Vagina (tissue), 2 donors: ENCODE data around the gene CFD. TPM values are rescaled to one million over a fixed set of nuclear protein-coding genes. Genes with fewer than 3 reads are reported as not detected.

Experiments used
- DNase-seq, 2 donors: peaks; one replicate each; pipeline ENCODE4 v3.0.0-alpha.2; 2017; ENCODE audit errors: extremely low spot score in 2 of 2
- H3K27ac ChIP-seq: fragments of 200-600 bp; sonication (generic); one replicate; pipeline ENCODE4 v1.5.1; 2019
- H3K27me3 ChIP-seq: fragments of 200-600 bp; sonication (generic); one replicate; pipeline ENCODE4 v1.5.1; 2019
- H3K36me3 ChIP-seq, 2 donors: fragments of 200-600 bp; sonication (generic); one replicate each; pipeline ENCODE4 v1.5.1; 2017 to 2019
- H3K4me1 ChIP-seq: fragments of 200-600 bp; sonication (generic); one replicate; pipeline ENCODE4 v1.5.1; 2019
- H3K4me3 ChIP-seq, 2 donors: fragments of 200-600 bp; sonication (generic); 1 replicate in 1 of 2; 2 replicates in 1 of 2; pipeline ENCODE4 v1.5.1; 2016 to 2019
- H3K9me3 ChIP-seq: fragments of 200-600 bp; sonication (generic); one replicate; pipeline ENCODE4 v1.5.1; 2019
- POLR2A ChIP-seq, 2 donors: fragments of 450-650 bp; IDR thresholded peaks; one replicate each; pipeline ENCODE4 v1.6.1; 2017; ENCODE audit warnings: antibody characterized with exemption in 2 of 2, mild to moderate bottlenecking in 2 of 2, moderate library complexity in 2 of 2
- POLR2AphosphoS5 ChIP-seq, 2 donors: sonication (generic); formaldehyde crosslinking; IDR thresholded peaks; one replicate each; pipeline ENCODE4 v1.9.0; 2017; ENCODE audit warnings: antibody characterized with exemption in 2 of 2, mild to moderate bottlenecking in 2 of 2, low read depth in 1 of 2; ENCODE audit not compliant: insufficient read depth in 1 of 2
- intact Hi-C: fragments of 100-400 bp; cut with DNase I; formaldehyde crosslinking; loops from one replicate; pipeline ENCODE4 v1.15.1; 2023
- total RNA-seq: library from RNA; depleted of rRNA; stranded (reverse); fragments of >200 nt; gene quantifications from one replicate; pipeline ENCODE4 v1.2.3, GENCODE V29; 2016
- TF ChIP-seq, protein P1 (sequence below), 3 experiments: fragments of 450-650 bp in 2 of 3; fragments of 200-600 bp in 1 of 3; sonication (generic) in 1 of 3; IDR thresholded peaks; one replicate each; pipeline ENCODE4 v1.5.1; 2017 to 2019; ENCODE audit warnings: antibody characterized with exemption in 3 of 3, mild to moderate bottlenecking in 2 of 3, moderate library complexity in 2 of 3

CFD gene
- total RNA-seq, 1 donor from 2014 or later = 2,325 TPM

DNA sequence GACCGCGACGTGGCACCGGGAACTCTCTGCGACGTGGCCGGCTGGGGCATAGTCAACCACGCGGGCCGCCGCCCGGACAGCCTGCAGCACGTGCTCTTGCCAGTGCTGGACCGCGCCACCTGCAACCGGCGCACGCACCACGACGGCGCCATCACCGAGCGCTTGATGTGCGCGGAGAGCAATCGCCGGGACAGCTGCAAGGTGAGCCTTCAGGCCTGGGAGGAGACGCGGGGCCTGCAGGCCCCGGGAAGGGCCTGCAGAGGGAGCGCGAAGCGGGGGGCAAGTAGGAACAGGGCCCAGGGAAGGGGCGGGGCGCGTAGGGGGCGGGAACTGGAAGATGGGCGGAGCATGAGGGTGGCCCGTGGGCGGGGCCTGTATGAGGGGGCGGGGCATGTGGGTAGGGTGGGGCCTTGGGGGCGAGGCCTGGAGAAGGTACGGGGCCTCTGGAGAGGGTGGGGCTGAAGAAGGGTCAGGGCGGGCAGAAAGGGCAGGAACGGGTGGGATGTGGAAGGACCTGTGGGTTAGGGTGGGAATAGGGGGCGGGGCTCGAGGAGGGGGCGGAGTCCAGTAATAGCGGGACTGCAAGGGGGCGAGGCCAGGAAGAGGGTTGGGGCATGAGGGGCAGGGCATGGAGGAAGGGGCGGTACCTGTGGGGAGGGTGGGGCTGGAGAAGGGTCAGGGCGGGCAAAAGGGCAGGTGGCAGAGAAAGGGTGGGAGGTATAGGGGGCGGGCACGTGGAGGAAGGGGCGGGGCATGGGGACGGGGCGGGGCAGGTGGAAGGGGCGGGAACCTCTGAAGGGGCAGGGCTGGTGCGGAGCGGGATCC lies 2.5 kb downstream of the CFD start:
- H3K27ac ChIP-seq = peak overlapping the region; percentile 92
- H3K27me3 ChIP-seq = no peaks in the 10 kb centered on the region
- H3K4me3 ChIP-seq = peak overlapping the region; percentile 53 to 59
- peaks cover 48% of the 10 kb centered on the region for H3K4me1 ChIP-seq
- H3K9me3 ChIP-seq = no peaks in the 10 kb centered on the region
- no peaks in the 10 kb centered on the region for H3K36me3 ChIP-seq
- no peak for DNase-seq
- TF ChIP-seq POLR2AphosphoS5 (IDR thresholded peaks at IDR 0.05; ENCODE audit: insufficient read depth in 1 of 2, low read depth in 1 of 2) = peak in 1 of 2 donors; percentile 16
- TF ChIP-seq, protein P1, sequence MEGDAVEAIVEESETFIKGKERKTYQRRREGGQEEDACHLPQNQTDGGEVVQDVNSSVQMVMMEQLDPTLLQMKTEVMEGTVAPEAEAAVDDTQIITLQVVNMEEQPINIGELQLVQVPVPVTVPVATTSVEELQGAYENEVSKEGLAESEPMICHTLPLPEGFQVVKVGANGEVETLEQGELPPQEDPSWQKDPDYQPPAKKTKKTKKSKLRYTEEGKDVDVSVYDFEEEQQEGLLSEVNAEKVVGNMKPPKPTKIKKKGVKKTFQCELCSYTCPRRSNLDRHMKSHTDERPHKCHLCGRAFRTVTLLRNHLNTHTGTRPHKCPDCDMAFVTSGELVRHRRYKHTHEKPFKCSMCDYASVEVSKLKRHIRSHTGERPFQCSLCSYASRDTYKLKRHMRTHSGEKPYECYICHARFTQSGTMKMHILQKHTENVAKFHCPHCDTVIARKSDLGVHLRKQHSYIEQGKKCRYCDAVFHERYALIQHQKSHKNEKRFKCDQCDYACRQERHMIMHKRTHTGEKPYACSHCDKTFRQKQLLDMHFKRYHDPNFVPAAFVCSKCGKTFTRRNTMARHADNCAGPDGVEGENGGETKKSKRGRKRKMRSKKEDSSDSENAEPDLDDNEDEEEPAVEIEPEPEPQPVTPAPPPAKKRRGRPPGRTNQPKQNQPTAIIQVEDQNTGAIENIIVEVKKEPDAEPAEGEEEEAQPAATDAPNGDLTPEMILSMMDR (IDR thresholded peaks at IDR 0.05) = no peak
- intact Hi-C loops = loop anchor here (5.0 to 10.0 kb wide), 2 partner anchors 87 to 120 kb away; partner anchors contain the start of gene WDR18

DNA sequence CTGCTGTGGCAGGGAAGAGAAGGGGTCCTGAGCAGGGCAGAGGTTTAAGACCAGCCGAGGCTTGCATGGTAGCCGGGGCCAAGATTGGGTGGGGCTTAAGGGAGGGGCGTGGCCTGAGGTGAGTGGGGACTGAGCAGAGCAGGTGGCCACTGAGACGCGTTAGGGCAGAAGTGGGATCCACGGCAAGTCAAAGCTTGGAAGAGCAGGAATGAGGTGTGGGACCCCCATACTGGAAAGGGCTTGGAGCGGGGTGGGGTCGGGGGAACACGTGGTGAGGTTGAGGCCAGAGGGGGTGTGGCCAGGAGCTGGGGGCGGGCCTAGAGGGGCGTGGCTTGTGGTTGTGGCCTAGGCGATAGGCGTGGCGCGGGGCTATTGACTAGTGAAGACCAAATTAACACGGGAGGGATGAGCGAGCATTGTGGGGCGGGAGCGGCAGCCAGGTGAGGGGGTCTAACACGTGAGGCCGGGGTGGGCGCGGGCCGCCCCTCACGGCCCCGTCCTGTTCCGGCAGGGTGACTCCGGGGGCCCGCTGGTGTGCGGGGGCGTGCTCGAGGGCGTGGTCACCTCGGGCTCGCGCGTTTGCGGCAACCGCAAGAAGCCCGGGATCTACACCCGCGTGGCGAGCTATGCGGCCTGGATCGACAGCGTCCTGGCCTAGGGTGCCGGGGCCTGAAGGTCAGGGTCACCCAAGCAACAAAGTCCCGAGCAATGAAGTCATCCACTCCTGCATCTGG lies 3.3 kb downstream of the CFD start:
- Histone ChIP-seq H3K9me3 (no peaks in the 10 kb centered on the region), H3K36me3 (peaks cover 0 to 1% of the 10 kb centered on the region in 2 donors), H3K27me3 (no peaks in the 10 kb centered on the region), H3K4me1 (peaks cover 54% of the 10 kb centered on the region), H3K27ac (peak overlapping the region; percentile 92), H3K4me3 (no peak overlapping the region)
- intact Hi-C loops = loop anchor here (5.0 to 10.0 kb wide), 2 partner anchors 88 to 120 kb away; partner anchors contain the start of gene WDR18
- TF ChIP-seq POLR2A (IDR thresholded peaks at IDR 0.05) (no peak), POLR2AphosphoS5 (IDR thresholded peaks at IDR 0.05; ENCODE audit: insufficient read depth in 1 of 2, low read depth in 1 of 2) (no peak)
- TF ChIP-seq, protein P1 (IDR thresholded peaks at IDR 0.05) = no peak
- DNase-seq = no peak

DNA sequence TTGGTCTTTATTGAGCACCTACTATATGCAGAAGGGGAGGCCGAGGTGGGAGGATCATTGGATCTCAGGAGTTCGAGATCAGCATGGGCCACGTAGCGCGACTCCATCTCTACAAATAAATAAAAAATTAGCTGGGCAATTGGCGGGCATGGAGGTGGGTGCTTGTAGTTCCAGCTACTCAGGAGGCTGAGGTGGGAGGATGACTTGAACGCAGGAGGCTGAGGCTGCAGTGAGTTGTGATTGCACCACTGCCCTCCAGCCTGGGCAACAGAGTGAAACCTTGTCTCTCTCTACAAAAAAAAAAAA lies 3.8 kb downstream of the CFD start:
- no peaks in the 10 kb centered on the region for H3K27me3 ChIP-seq
- no peaks in the 10 kb centered on the region for H3K9me3 ChIP-seq
- intact Hi-C loops = loop anchor here (5.0 to 10.0 kb wide), 2 partner anchors 88 to 119 kb away; partner anchors contain the start of gene WDR18
- no peak overlapping the region for H3K4me3 ChIP-seq
- no peak for DNase-seq
- H3K36me3 ChIP-seq = peaks cover 0 to 7% of the 10 kb centered on the region in 2 donors
- no peak for TF ChIP-seq POLR2AphosphoS5 (IDR thresholded peaks at IDR 0.05; ENCODE audit: insufficient read depth in 1 of 2, low read depth in 1 of 2)
- no peak for TF ChIP-seq POLR2A (IDR thresholded peaks at IDR 0.05)
- TF ChIP-seq, protein P1 (IDR thresholded peaks at IDR 0.05) = no peak
- H3K27ac ChIP-seq = peak overlapping the region; percentile 2
- H3K4me1 ChIP-seq = peaks cover 58% of the 10 kb centered on the region

DNA sequence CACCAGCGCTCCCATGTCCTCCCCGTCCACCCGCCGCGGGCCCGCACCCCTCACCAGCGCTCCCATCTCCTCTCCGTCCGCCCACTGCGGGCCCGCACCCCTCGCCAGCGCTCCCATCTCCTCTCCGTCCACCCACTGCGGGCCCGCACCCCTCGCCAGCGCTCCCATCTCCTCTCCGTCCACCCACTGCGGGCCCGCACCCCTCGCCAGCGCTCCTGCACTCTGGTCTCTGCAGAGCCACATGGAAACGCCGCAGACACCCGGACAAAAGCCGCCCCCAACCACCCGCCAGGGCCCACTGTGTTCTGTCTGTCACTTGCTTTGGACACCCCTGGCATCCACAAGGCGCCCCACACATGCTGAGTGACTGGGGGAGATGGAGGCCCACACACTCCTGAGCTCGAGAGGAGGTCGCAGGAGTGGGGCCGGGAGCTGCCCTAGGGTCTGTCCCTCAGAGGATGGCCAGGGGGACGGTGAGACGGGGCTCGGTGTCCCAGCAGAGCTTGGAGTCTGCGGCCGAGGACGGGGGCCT lies 7.4 kb downstream of the CFD start:
- H3K4me1 ChIP-seq = peaks cover 54% of the 10 kb centered on the region
- peak overlapping the region; percentile 27 for H3K27ac ChIP-seq
- TF ChIP-seq POLR2AphosphoS5 (IDR thresholded peaks at IDR 0.05; ENCODE audit: insufficient read depth in 1 of 2, low read depth in 1 of 2) (no peak), POLR2A (IDR thresholded peaks at IDR 0.05) (no peak)
- TF ChIP-seq, protein P1 (IDR thresholded peaks at IDR 0.05) = no peak
- peaks cover 0 to 17% of the 10 kb centered on the region in 2 donors for H3K36me3 ChIP-seq
- H3K27me3 ChIP-seq = no peaks in the 10 kb centered on the region
- H3K4me3 ChIP-seq = no peak overlapping the region
- DNase-seq = no peak
- intact Hi-C loops = loop anchor here (10.0 kb wide), 1 partner anchor 92 kb away; no protein-coding TSS in a partner anchor
- H3K9me3 ChIP-seq = no peaks in the 10 kb centered on the region
